Activated naive CD8-positive, alpha-beta T cell treated with anti-CD3 and anti-CD28 coated beads for 36 hours (primary cell): ENCODE measurements around the gene PCNT. TPM values are rescaled to one million over a fixed set of nuclear protein-coding genes. Genes with fewer than 3 reads are reported as not detected.

Experiments used
- DNase-seq: peaks from one replicate; pipeline ENCODE4 v3.0.0; 2021
- H3K27ac Mint-ChIP-seq: one replicate; pipeline ENCODE4 v1.8.0; 2022; ENCODE audit warnings: mild to moderate bottlenecking, moderate library complexity, mixed read lengths
- H3K27me3 Mint-ChIP-seq: one replicate; pipeline ENCODE4 v1.8.0; 2022; ENCODE audit warnings: mild to moderate bottlenecking, mixed read lengths
- H3K36me3 Mint-ChIP-seq: one replicate; pipeline ENCODE4 v1.8.0; 2021; ENCODE audit warnings: mild to moderate bottlenecking, mixed read lengths
- H3K4me1 Mint-ChIP-seq: one replicate; pipeline ENCODE4 v1.8.0; 2021; ENCODE audit warnings: mixed read lengths
- H3K4me3 Mint-ChIP-seq: one replicate; pipeline ENCODE4 v1.8.0; 2022; ENCODE audit warnings: mild to moderate bottlenecking, moderate library complexity, mixed read lengths
- H3K9me3 Mint-ChIP-seq: one replicate; pipeline ENCODE4 v1.8.0; 2022; ENCODE audit warnings: mixed read lengths
- total RNA-seq, 2 experiments: library from RNA; stranded (reverse); gene quantifications; one replicate each; pipeline ENCODE4 v1.2.3, GENCODE V29; 2021

PCNT gene
- total RNA-seq, 2 experiments from 2014 or later, result 49.4 to 53.4 TPM

GRCh38 chr21:46344219-46344915 is 20.4 kb downstream of the PCNT start:
- Mint-ChIP-seq H3K4me1 (peaks cover 4% of the 10 kb centered on the region), H3K27me3 (no peaks in the 10 kb centered on the region), H3K27ac (no peak overlapping the region), H3K4me3 (no peak overlapping the region), H3K9me3 (no peaks in the 10 kb centered on the region), H3K36me3 (peaks cover 29% of the 10 kb centered on the region)
- DNase-seq, result no peak

GRCh38 chr21:46345861-46346260 is 21.9 kb downstream of the PCNT start:
- Mint-ChIP-seq H3K27ac (no peak overlapping the region), H3K27me3 (no peaks in the 10 kb centered on the region), H3K36me3 (peaks cover 16% of the 10 kb centered on the region), H3K4me3 (no peak overlapping the region), H3K4me1 (peaks cover 4% of the 10 kb centered on the region), H3K9me3 (no peaks in the 10 kb centered on the region)
- no peak for DNase-seq

GRCh38 chr21:46346296-46347202 is 22.6 kb downstream of the PCNT start:
- Mint-ChIP-seq H3K4me1 (peaks cover 4% of the 10 kb centered on the region), H3K27me3 (no peaks in the 10 kb centered on the region)

GRCh38 chr21:46347203-46347550 is 23.2 kb downstream of the PCNT start:
- no peaks in the 10 kb centered on the region for H3K27me3 Mint-ChIP-seq
- peaks cover 4% of the 10 kb centered on the region for H3K4me1 Mint-ChIP-seq
- H3K36me3 Mint-ChIP-seq, result peaks cover 20% of the 10 kb centered on the region
- no peak for DNase-seq
- H3K27ac Mint-ChIP-seq, result no peak overlapping the region
- H3K4me3 Mint-ChIP-seq, result no peak overlapping the region
- no peaks in the 10 kb centered on the region for H3K9me3 Mint-ChIP-seq

More at GRCh38 chr21:46346296-46347202, 22.6 kb downstream of the PCNT start:
- H3K27ac Mint-ChIP-seq, result no peak overlapping the region
- DNase-seq, result no peak
- H3K9me3 Mint-ChIP-seq, result no peaks in the 10 kb centered on the region
- peaks cover 20% of the 10 kb centered on the region for H3K36me3 Mint-ChIP-seq
- H3K4me3 Mint-ChIP-seq, result no peak overlapping the region

- DNase-seq, result no peak
- no peak overlapping the region for H3K27ac Mint-ChIP-seq
- H3K27me3 Mint-ChIP-seq, result no peaks in the 10 kb centered on the region
- H3K4me1 Mint-ChIP-seq, result peaks cover 4% of the 10 kb centered on the region
- peaks cover 19% of the 10 kb centered on the region for H3K36me3 Mint-ChIP-seq
- no peak overlapping the region for H3K4me3 Mint-ChIP-seq
- no peaks in the 10 kb centered on the region for H3K9me3 Mint-ChIP-seq
These were observed 23.9 kb downstream of the PCNT start for GRCh38 chr21:46347791-46348381.

- Mint-ChIP-seq H3K27ac (no peak overlapping the region), H3K4me1 (no peaks in the 10 kb centered on the region), H3K27me3 (no peaks in the 10 kb centered on the region), H3K4me3 (no peak overlapping the region), H3K9me3 (no peaks in the 10 kb centered on the region), H3K36me3 (peaks cover 12% of the 10 kb centered on the region)
- no peak for DNase-seq
These were observed 25.3 kb downstream of the PCNT start for GRCh38 chr21:46349134-46349760.

- no peak for DNase-seq
- Mint-ChIP-seq H3K27ac (no peak overlapping the region), H3K9me3 (no peaks in the 10 kb centered on the region), H3K4me3 (no peak overlapping the region), H3K36me3 (peaks cover 12% of the 10 kb centered on the region), H3K27me3 (no peaks in the 10 kb centered on the region), H3K4me1 (peaks cover 3% of the 10 kb centered on the region)
These were observed 26.6 kb downstream of the PCNT start for GRCh38 chr21:46350571-46350970.

GRCh38 chr21:46350981-46351380 is 27.0 kb downstream of the PCNT start:
- no peaks in the 10 kb centered on the region for H3K27me3 Mint-ChIP-seq

GRCh38 chr21:46351476-46352163 is 27.7 kb downstream of the PCNT start:
- Mint-ChIP-seq H3K4me3 (no peak overlapping the region), H3K9me3 (no peaks in the 10 kb centered on the region), H3K4me1 (peaks cover 3% of the 10 kb centered on the region), H3K27ac (no peak overlapping the region), H3K36me3 (peaks cover 7% of the 10 kb centered on the region), H3K27me3 (no peaks in the 10 kb centered on the region)
- DNase-seq, result no peak

More at GRCh38 chr21:46350981-46351380, 27.0 kb downstream of the PCNT start:
- no peak overlapping the region for H3K4me3 Mint-ChIP-seq
- DNase-seq, result no peak
- no peaks in the 10 kb centered on the region for H3K9me3 Mint-ChIP-seq
- peaks cover 3% of the 10 kb centered on the region for H3K4me1 Mint-ChIP-seq
- H3K36me3 Mint-ChIP-seq, result peaks cover 9% of the 10 kb centered on the region
- no peak overlapping the region for H3K27ac Mint-ChIP-seq

GRCh38 chr21:46352164-46352515 is 28.2 kb downstream of the PCNT start:
- no peaks in the 10 kb centered on the region for H3K27me3 Mint-ChIP-seq
- peaks cover 7% of the 10 kb centered on the region for H3K36me3 Mint-ChIP-seq
- peaks cover 3% of the 10 kb centered on the region for H3K4me1 Mint-ChIP-seq
- H3K27ac Mint-ChIP-seq, result no peak overlapping the region
- H3K9me3 Mint-ChIP-seq, result no peaks in the 10 kb centered on the region
- no peak for DNase-seq
- no peak overlapping the region for H3K4me3 Mint-ChIP-seq

GRCh38 chr21:46352913-46353312 is 29.0 kb downstream of the PCNT start:
- Mint-ChIP-seq H3K27ac (no peak overlapping the region), H3K4me3 (no peak overlapping the region), H3K9me3 (no peaks in the 10 kb centered on the region), H3K36me3 (peaks cover 9% of the 10 kb centered on the region), H3K4me1 (peaks cover 3% of the 10 kb centered on the region), H3K27me3 (no peaks in the 10 kb centered on the region)
- no peak for DNase-seq

- no peaks in the 10 kb centered on the region for H3K27me3 Mint-ChIP-seq
- peaks cover 12% of the 10 kb centered on the region for H3K36me3 Mint-ChIP-seq
- H3K4me1 Mint-ChIP-seq, result peaks cover 3% of the 10 kb centered on the region
- no peak overlapping the region for H3K27ac Mint-ChIP-seq
- H3K4me3 Mint-ChIP-seq, result no peak overlapping the region
- H3K9me3 Mint-ChIP-seq, result no peaks in the 10 kb centered on the region
- DNase-seq, result no peak
These were observed 30.1 kb downstream of the PCNT start for GRCh38 chr21:46354046-46354445.

- peaks cover 10% of the 10 kb centered on the region for H3K36me3 Mint-ChIP-seq
- H3K4me1 Mint-ChIP-seq, result peaks cover 3% of the 10 kb centered on the region
- H3K9me3 Mint-ChIP-seq, result no peaks in the 10 kb centered on the region
- no peaks in the 10 kb centered on the region for H3K27me3 Mint-ChIP-seq
- no peak for DNase-seq
- H3K4me3 Mint-ChIP-seq, result no peak overlapping the region
- no peak overlapping the region for H3K27ac Mint-ChIP-seq
These were observed 30.6 kb downstream of the PCNT start for GRCh38 chr21:46354518-46354917.

- H3K4me1 Mint-ChIP-seq, result peaks cover 3% of the 10 kb centered on the region
- DNase-seq, result peak; percentile 40
- no peaks in the 10 kb centered on the region for H3K9me3 Mint-ChIP-seq
- H3K27me3 Mint-ChIP-seq, result no peaks in the 10 kb centered on the region
- peaks cover 10% of the 10 kb centered on the region for H3K36me3 Mint-ChIP-seq
- H3K27ac Mint-ChIP-seq, result peak overlapping the region; percentile 75
- no peak overlapping the region for H3K4me3 Mint-ChIP-seq
These were observed 31.4 kb downstream of the PCNT start for GRCh38 chr21:46355161-46356004.
